Left cardiac atrium (tissue), 4 donors: Measurements from ENCODE around the gene MX1. TPM values are rescaled to one million over a fixed set of nuclear protein-coding genes. Genes with fewer than 3 reads are reported as not detected.

Experiments used
- ATAC-seq, 2 donors: fragments of 200-7000 bp; cut with Tn5 transposase; one replicate each; pipeline ENCODE4 v1.9.1; 2020; ENCODE audit warnings: mild to moderate bottlenecking in 2 of 2, moderate library complexity in 2 of 2
- DNase-seq: peaks from one replicate; pipeline ENCODE4 v3.0.0-alpha.2; 2020
- intact Hi-C, 2 donors: fragments of 100-400 bp; cut with DNase I; formaldehyde crosslinking; loops; one replicate each; pipeline versions ENCODE4 v1.14.1 to v1.15.1; 2022 to 2023
- total RNA-seq, 2 donors: library from RNA; stranded (reverse); fragmentation: NEBNext Ultra II Directional; extraction: Animal tissue kit (Norgen Biotek cat#: 25700); gene quantifications; one replicate each; pipeline ENCODE4 v1.2.1, GENCODE V29; 2021
- donor health status: DM: no; HTN: yes; CAD: no.
- donor health status: DM: no; HTN: yes; CAD: no; lungs with severe emphysema.
- donor health status: DM: yes; HTN: yes; CAD: no.
- donor health status: Dilated cardiomyopathy.

MX1 gene
- total RNA-seq, 2 donors from 2014 or later, result 15.4 to 48.6 TPM

GRCh38 chr21:41506611-41507520 is 80.8 kb downstream of the MX1 start:
- ATAC-seq, result peak in 1 of 2 donors; percentile 52
- intact Hi-C loops, result no loop called here

DNA sequence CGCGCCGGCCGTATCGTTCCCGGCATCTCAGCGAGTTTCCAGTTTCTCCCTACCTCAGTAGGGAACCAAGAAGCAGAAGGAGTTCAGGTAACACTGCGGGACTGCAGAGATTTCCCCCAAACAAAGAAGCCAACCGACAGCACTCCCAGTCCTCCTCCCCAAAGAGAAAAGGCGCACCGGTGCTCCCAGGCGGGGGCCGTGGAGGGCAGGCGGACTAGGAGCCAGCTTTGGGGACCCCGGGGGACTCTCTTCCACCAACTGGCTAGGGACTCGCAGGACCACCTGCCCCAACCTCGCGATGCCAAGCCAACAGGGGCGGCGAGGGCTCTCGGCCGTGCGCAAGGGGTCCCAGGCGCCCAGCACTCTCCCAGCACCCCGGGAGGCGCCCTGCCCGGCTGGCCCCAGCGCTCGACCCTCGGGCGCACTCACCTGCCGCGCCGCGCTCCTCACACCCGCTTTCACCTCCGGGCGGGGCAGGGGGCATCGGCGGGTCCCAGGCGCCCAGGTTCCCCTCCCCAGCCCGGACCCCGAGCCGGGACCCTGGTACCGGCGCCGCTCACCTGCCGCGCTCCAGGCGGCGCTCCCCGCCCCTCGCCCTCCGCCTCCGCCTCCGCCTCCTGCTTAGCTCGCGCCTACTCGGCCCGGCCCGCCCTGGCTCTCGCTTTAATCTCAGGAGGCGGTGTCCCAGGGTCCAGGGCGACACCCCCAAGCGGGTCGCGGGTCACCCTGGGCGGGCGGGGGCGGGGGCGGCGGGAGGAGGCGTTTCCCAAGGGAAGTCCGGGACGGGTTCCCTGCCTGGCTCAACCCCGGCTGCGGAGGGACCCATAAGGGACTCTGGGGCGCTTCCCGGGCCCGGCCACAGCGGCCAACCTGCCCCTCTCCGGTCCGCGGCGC is 81.7 kb downstream of the MX1 start, which contains the start of gene TMPRSS2:
Gene TMPRSS2, minus strand, starts transcription at position 638 of the 894 bp plus-strand sequence. CDS start 10,025 bp downstream, outside the sequence.
- intact Hi-C loops, result no loop called here
- ATAC-seq (peak; percentile 34 to 49), DNase-seq (no peak)

More at GRCh38 chr21:41506611-41507520, 80.8 kb downstream of the MX1 start:
- no peak for DNase-seq

DNA sequence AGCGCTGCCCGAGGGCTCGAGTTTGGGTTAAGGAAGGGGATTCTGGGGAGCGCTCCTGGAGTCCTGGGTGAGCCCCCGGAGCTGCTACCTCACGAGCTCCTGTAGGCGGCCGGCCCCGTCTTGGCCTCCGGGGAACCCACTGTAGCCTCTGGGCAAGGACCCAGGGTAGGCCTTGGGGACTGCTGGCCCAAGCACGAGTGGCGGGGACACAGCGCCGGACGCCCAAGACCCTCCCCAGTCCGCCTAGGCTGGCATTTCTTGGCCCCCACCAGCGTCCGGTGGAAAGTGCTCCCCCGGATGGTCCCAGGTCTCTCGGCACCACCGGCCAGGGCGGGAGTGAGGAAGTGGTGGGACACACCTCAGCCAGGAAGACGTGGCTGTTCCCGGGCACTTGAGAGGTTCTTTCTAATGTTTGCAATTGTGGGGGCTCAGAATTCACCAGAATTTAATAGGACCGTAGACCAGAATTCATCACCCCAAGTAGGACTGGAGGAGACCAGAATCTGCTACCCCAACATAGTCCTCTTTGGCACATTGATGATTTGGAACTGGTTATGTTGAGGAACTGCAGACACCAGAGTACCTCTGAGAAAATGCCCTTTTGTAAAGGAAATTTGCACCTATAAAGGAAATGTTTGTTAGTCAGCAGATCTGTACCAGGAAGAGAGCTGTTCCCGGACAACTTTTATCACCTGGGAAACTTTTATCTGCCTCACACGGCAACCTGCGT is 82.5 kb downstream of the MX1 start:
- intact Hi-C loops, result no loop called here
- ATAC-seq (peak; percentile 10 to 34), DNase-seq (no peak)

Other genes starting within 250 kb of the MX1 start
- under 1 TPM in 1 of 2 donors, not detected in 1; 0.63 TPM for gene FAM3B, start 109.4 kb upstream of the MX1 start, total RNA-seq
- gene MX2, start 64.2 kb upstream of the MX1 start, total RNA-seq, result 10 to 100 TPM in 1 of 2 donors, 1 to 10 TPM in 1; 7.7 to 14.7 TPM
- gene TMPRSS2, start 81.9 kb downstream of the MX1 start, total RNA-seq, result not detected